Stomach (tissue), 4 donors: ENCODE measurements around the gene IPO9.

Source experiments
- POLR2A ChIP-seq, 4 donors: fragments of 450-650 bp; IDR thresholded peaks; one replicate each; pipeline ENCODE4 v1.6.1; 2016; ENCODE audit warnings: antibody characterized with exemption in 4 of 4, control low read depth in 2 of 4, mild to moderate bottlenecking in 1 of 4, moderate library complexity in 1 of 4
- POLR2AphosphoS5 ChIP-seq, 3 donors: sonication (generic); formaldehyde crosslinking; IDR thresholded peaks; one replicate each; pipeline ENCODE4 v1.6.1; 2016; ENCODE audit warnings: antibody characterized with exemption in 3 of 3
- TF ChIP-seq, protein P1 (sequence below), 7 experiments: fragments of 450-650 bp in 4 of 7; fragments of 200-600 bp in 3 of 7; sonication (generic) in 3 of 7; IDR thresholded peaks; one replicate each; pipeline ENCODE4 v1.5.1; 2016 to 2019; ENCODE audit warnings: antibody characterized with exemption in 7 of 7, control low read depth in 2 of 7, mild to moderate bottlenecking in 1 of 7

DNA sequence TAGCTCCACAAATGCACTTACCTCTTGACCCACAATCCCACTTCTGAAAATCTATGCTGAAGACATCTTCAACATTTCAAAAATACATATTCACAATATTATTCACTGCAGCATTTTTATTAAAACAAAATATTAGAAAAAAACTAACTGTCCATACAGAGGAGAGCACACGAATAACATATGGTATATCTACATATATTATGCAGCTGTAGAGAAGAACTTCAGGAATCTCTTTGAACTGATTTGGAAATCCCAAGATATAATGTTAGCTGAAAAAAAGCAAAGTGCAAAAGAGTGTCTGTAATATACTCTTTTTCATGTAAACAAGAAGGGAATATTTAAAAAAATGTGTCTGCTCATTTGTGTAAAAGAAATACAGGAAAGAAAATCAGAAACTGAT lies 11.5 kb downstream of the IPO9 start:
- TF ChIP-seq, protein P1, sequence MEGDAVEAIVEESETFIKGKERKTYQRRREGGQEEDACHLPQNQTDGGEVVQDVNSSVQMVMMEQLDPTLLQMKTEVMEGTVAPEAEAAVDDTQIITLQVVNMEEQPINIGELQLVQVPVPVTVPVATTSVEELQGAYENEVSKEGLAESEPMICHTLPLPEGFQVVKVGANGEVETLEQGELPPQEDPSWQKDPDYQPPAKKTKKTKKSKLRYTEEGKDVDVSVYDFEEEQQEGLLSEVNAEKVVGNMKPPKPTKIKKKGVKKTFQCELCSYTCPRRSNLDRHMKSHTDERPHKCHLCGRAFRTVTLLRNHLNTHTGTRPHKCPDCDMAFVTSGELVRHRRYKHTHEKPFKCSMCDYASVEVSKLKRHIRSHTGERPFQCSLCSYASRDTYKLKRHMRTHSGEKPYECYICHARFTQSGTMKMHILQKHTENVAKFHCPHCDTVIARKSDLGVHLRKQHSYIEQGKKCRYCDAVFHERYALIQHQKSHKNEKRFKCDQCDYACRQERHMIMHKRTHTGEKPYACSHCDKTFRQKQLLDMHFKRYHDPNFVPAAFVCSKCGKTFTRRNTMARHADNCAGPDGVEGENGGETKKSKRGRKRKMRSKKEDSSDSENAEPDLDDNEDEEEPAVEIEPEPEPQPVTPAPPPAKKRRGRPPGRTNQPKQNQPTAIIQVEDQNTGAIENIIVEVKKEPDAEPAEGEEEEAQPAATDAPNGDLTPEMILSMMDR (IDR thresholded peaks at IDR 0.05): no peak
- TF ChIP-seq POLR2A (IDR thresholded peaks at IDR 0.05) (no peak), POLR2AphosphoS5 (IDR thresholded peaks at IDR 0.05) (no peak)
